MM.1S (cell line): ENCODE measurements around the gene RAB3GAP2.

Experiments
- EZH2 ChIP-seq: fragments of 300-600 bp; sonication (generic); optimal IDR thresholded peaks from 2 replicates; pipeline ENCODE3; 2017; ENCODE audit warnings: low read depth, mild to moderate bottlenecking, antibody characterized with exemption, low read length, mixed read lengths
- EZH2phosphoT487 ChIP-seq: fragments of 300-600 bp; sonication (generic); IDR thresholded peaks from 2 replicates; pipeline ENCODE4 v1.6.1; 2018; ENCODE audit warnings: antibody characterized with exemption, low read length
- TF ChIP-seq, protein P1 (sequence below): fragments of 300-600 bp; sonication (generic); IDR thresholded peaks from 2 replicates; pipeline ENCODE4 v1.5.1; 2016; ENCODE audit warnings: antibody characterized with exemption, low read length, mixed read lengths

DNA sequence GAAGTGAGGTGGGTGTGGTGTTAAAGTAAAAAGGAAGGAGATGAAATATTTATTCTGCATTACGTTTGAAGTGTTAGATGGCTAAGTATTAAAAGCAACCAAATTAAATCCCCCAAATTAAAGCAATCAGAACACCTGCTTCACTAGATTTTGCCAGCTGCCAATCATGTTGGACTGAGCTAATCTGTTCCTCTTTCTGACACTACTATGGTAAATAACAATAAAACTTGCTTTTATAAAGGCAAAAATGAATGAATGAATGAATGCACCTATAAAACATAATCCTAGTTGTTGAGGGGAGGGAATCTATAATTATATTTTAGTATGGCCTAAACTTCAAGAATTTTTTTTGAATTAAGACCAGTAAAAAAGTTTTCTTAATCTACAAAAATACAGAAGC lies 51.0 kb downstream of the RAB3GAP2 start:
- TF ChIP-seq, protein P1, sequence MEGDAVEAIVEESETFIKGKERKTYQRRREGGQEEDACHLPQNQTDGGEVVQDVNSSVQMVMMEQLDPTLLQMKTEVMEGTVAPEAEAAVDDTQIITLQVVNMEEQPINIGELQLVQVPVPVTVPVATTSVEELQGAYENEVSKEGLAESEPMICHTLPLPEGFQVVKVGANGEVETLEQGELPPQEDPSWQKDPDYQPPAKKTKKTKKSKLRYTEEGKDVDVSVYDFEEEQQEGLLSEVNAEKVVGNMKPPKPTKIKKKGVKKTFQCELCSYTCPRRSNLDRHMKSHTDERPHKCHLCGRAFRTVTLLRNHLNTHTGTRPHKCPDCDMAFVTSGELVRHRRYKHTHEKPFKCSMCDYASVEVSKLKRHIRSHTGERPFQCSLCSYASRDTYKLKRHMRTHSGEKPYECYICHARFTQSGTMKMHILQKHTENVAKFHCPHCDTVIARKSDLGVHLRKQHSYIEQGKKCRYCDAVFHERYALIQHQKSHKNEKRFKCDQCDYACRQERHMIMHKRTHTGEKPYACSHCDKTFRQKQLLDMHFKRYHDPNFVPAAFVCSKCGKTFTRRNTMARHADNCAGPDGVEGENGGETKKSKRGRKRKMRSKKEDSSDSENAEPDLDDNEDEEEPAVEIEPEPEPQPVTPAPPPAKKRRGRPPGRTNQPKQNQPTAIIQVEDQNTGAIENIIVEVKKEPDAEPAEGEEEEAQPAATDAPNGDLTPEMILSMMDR = no peak
- TF ChIP-seq EZH2phosphoT487 (no peak), EZH2 (no peak)
